Anterior cingulate cortex (tissue), 58 donors: ENCODE data around the gene SLC28A3.

Experiments used
- DNase-seq, 58 donors: peaks; one replicate each; lab custom pipeline; 2025; lab: John Stamatoyannopoulos, UW

The SLC28A3 gene

GRCh38 chr9:84349671-84350070 lies 9.1 kb upstream of the SLC28A3 start:
- no peak for DNase-seq

- no peak for DNase-seq
Measured at GRCh38 chr9:84343111-84343521, 2.6 kb upstream of the SLC28A3 start.

GRCh38 chr9:84339962-84340361 lies 596 bp downstream of the SLC28A3 start:
- DNase-seq: no peak

- DNase-seq: no peak
Measured at GRCh38 chr9:84339503-84339902, 1.1 kb downstream of the SLC28A3 start.

- no peak for DNase-seq
Measured at GRCh38 chr9:84338792-84339191, 1.8 kb downstream of the SLC28A3 start.

- no peak for DNase-seq
Measured at GRCh38 chr9:84337252-84337651, 3.3 kb downstream of the SLC28A3 start.

- DNase-seq: no peak
Measured at GRCh38 chr9:84331119-84331809, 9.3 kb downstream of the SLC28A3 start.

GRCh38 chr9:84330246-84330645 lies 10.3 kb downstream of the SLC28A3 start:
- no peak for DNase-seq

GRCh38 chr9:84327184-84327583 lies 13.4 kb downstream of the SLC28A3 start:
- no peak for DNase-seq

- DNase-seq: no peak
Measured at GRCh38 chr9:84325347-84325973, 15.1 kb downstream of the SLC28A3 start.

- no peak for DNase-seq
Measured at GRCh38 chr9:84324811-84325210, 15.7 kb downstream of the SLC28A3 start.

- no peak for DNase-seq
Measured at GRCh38 chr9:84323858-84324257, 16.7 kb downstream of the SLC28A3 start.

GRCh38 chr9:84322828-84323227 lies 17.7 kb downstream of the SLC28A3 start:
- no peak for DNase-seq

- DNase-seq: no peak
Measured at GRCh38 chr9:84320231-84320630, 20.3 kb downstream of the SLC28A3 start.

- DNase-seq: no peak
Measured at GRCh38 chr9:84319632-84320031, 20.9 kb downstream of the SLC28A3 start.

GRCh38 chr9:84318981-84319380 lies 21.6 kb downstream of the SLC28A3 start:
- no peak for DNase-seq

GRCh38 chr9:84317563-84317962 lies 23.0 kb downstream of the SLC28A3 start:
- no peak for DNase-seq

GRCh38 chr9:84315278-84315877 lies 25.2 kb downstream of the SLC28A3 start:
- DNase-seq: peak in 43 of 58 donors; percentile 1 to 75 (median 15)

- no peak for DNase-seq
Measured at GRCh38 chr9:84314306-84314705, 26.3 kb downstream of the SLC28A3 start.

GRCh38 chr9:84310883-84311282 lies 29.7 kb downstream of the SLC28A3 start:
- no peak for DNase-seq

GRCh38 chr9:84305497-84306131 lies 34.9 kb downstream of the SLC28A3 start:
- no peak for DNase-seq
